ENCODE measurements around the gene CPED1. TPM values are rescaled to one million over a fixed set of nuclear protein-coding genes. Genes with fewer than 3 reads are reported as not detected.

The CPED1 gene
- total and polyA plus RNA-seq, 10 of the 15 experiments (the other 5 are each of a cell fraction or from before 2014, with no cell fraction given) = 0.01 to 0.77 (median 0.10) TPM; not detected in 1

GRCh38 chr7:121342631-121343030 is 354.1 kb downstream of the CPED1 start:
- intact Hi-C loops (cut with micrococcal nuclease; ENCODE audit: unreplicated experiment) = no loop called here

More at GRCh38 chr7:121342631-121343030, 354.1 kb downstream of the CPED1 start:
- TF ChIP-seq IRF3 (IDR thresholded peaks at IDR 0.05) (no peak), TARDBP (IDR thresholded peaks at IDR 0.05; ENCODE audit: borderline replicate concordance) (no peak), MYB (IDR thresholded peaks at IDR 0.05; ENCODE audit: borderline replicate concordance, low read depth, low read length) (no peak), FOXM1 (IDR thresholded peaks at IDR 0.05; ENCODE audit: low read depth, low read length) (no peak), NR2C2 (IDR thresholded peaks at IDR 0.05; ENCODE audit: borderline replicate concordance, control insufficient read depth, insufficient read length, low read depth) (no peak)
- TF ChIP-seq, protein P1, sequence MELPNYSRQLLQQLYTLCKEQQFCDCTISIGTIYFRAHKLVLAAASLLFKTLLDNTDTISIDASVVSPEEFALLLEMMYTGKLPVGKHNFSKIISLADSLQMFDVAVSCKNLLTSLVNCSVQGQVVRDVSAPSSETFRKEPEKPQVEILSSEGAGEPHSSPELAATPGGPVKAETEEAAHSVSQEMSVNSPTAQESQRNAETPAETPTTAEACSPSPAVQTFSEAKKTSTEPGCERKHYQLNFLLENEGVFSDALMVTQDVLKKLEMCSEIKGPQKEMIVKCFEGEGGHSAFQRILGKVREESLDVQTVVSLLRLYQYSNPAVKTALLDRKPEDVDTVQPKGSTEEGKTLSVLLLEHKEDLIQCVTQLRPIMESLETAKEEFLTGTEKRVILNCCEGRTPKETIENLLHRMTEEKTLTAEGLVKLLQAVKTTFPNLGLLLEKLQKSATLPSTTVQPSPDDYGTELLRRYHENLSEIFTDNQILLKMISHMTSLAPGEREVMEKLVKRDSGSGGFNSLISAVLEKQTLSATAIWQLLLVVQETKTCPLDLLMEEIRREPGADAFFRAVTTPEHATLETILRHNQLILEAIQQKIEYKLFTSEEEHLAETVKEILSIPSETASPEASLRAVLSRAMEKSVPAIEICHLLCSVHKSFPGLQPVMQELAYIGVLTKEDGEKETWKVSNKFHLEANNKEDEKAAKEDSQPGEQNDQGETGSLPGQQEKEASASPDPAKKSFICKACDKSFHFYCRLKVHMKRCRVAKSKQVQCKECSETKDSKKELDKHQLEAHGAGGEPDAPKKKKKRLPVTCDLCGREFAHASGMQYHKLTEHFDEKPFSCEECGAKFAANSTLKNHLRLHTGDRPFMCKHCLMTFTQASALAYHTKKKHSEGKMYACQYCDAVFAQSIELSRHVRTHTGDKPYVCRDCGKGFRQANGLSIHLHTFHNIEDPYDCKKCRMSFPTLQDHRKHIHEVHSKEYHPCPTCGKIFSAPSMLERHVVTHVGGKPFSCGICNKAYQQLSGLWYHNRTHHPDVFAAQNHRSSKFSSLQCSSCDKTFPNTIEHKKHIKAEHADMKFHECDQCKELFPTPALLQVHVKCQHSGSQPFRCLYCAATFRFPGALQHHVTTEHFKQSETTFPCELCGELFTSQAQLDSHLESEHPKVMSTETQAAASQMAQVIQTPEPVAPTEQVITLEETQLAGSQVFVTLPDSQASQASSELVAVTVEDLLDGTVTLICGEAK (IDR thresholded peaks at IDR 0.05; ENCODE audit: borderline replicate concordance) = no peak
- SMC1A ChIA-PET (ENCODE audit: uncharacterized antibody, unreplicated experiment) = interaction anchor here (0.6 to 1.6 kb wide), 2 partner anchors 24 to 208 kb away, joined by 3 to 5 read pairs; no protein-coding TSS in a partner anchor
- no peaks in the 10 kb centered on the region for H3K4me1 ChIP-seq (ENCODE audit: control insufficient read depth, insufficient read depth, low read length)
- H3K4me3 ChIP-seq = no peak overlapping the region
- H3K79me2 ChIP-seq (ENCODE audit: control insufficient read depth, insufficient read depth, low read length) = no peaks in the 10 kb centered on the region
- in situ Hi-C loops (cut with MboI) = no loop called here
- H3K36me3 ChIP-seq (ENCODE audit: control insufficient read depth in 2 of 2, insufficient read depth in 2 of 2, low read length in 1 of 2) = peaks cover 0 to 4% of the 10 kb centered on the region in 2 experiments; a peak in 3 of 4 replicates
- RAD21 ChIA-PET (ENCODE audit: unreplicated experiment) = no interaction called here
- WGBS (ENCODE audit: insufficient coverage, insufficient replicate concordance, low lambda C conversion rate, missing lambda C conversion rate) = 92% methylated on average over 4 of the region's 4 CpGs
- no TSS peak for BruUV-seq (replicated peaks)
- H3K9me3 ChIP-seq (replicated peaks; ENCODE audit: control insufficient read depth, insufficient read depth, low read length) = no peaks in the 10 kb centered on the region
- H3K27me3 ChIP-seq (replicated peaks in 1 of 2; ENCODE audit: control insufficient read depth in 2 of 2, insufficient read depth in 2 of 2, low read length in 1 of 2) = no peaks in the 10 kb centered on the region
- POLR2A ChIA-PET = no interaction called here
- ATAC-seq (no peak), DNase-seq (ENCODE audit: low read depth, low spot score) (no peak), FAIRE-seq (no peak)
- H4K20me1 ChIP-seq (ENCODE audit: control insufficient read depth, insufficient read depth) = no peaks in the 10 kb centered on the region
- H2AFZ ChIP-seq (ENCODE audit: control insufficient read depth, low read depth, low read length) = no peak overlapping the region
- no peak overlapping the region for H3K9ac ChIP-seq (ENCODE audit: control insufficient read depth, insufficient read depth, low read length)
- no peak overlapping the region for H3K27ac ChIP-seq (ENCODE audit: control insufficient read depth, insufficient read depth)
- CTCF ChIA-PET = no interaction called here
- no peak overlapping the region for H3K4me2 ChIP-seq (ENCODE audit: control insufficient read depth, insufficient read depth)
